22Rv1 (cell line): ENCODE data around the gene SIPA1L3.
A peak's percentile ranks its signal among the peaks of the same experiment; 100 is the strongest.

Source experiments
- H3K27ac ChIP-seq: fragments of 450-650 bp; 2 replicates; pipeline ENCODE4 v1.5.1; 2017
- ZFX ChIP-seq: fragments of 450-650 bp; IDR thresholded peaks from 2 replicates; pipeline ENCODE4 v1.6.1; 2017; ENCODE audit warnings: antibody characterized with exemption, borderline replicate concordance
- TF ChIP-seq, protein P1 (sequence below): fragments of 450-650 bp; IDR thresholded peaks from 2 replicates; pipeline ENCODE4 v1.5.1; 2017; ENCODE audit warnings: mild to moderate bottlenecking

The SIPA1L3 gene

DNA sequence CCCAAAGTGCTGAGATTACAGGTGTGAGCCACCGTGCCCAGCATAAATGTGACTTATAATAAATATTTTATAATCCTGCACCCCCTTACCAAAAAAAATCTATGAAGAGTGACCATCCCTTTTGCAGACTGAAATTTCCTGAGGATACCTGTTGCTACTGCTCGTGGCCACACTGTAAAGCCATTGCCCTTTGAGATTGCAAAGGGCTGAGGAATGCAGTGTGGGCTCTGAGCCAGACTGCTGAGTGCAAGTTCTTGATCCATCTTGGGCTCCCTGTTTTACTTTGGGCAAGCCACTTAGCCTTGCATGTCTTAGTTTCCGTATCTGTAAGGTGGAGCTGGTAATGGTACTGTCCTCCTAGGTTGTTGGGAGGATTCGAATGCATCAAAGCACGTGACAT is 23.4 kb downstream of the SIPA1L3 start:
- TF ChIP-seq, protein P1, sequence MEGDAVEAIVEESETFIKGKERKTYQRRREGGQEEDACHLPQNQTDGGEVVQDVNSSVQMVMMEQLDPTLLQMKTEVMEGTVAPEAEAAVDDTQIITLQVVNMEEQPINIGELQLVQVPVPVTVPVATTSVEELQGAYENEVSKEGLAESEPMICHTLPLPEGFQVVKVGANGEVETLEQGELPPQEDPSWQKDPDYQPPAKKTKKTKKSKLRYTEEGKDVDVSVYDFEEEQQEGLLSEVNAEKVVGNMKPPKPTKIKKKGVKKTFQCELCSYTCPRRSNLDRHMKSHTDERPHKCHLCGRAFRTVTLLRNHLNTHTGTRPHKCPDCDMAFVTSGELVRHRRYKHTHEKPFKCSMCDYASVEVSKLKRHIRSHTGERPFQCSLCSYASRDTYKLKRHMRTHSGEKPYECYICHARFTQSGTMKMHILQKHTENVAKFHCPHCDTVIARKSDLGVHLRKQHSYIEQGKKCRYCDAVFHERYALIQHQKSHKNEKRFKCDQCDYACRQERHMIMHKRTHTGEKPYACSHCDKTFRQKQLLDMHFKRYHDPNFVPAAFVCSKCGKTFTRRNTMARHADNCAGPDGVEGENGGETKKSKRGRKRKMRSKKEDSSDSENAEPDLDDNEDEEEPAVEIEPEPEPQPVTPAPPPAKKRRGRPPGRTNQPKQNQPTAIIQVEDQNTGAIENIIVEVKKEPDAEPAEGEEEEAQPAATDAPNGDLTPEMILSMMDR: no peak
- TF ChIP-seq ZFX: no peak
- no peak overlapping the region for H3K27ac ChIP-seq

GRCh38 chr19:37931881-37932655 is 25.1 kb downstream of the SIPA1L3 start:
- peak overlapping the region; percentile 93 for H3K27ac ChIP-seq

GRCh38 chr19:37932985-37933936 is 26.3 kb downstream of the SIPA1L3 start:
- peak overlapping the region; percentile 93 for H3K27ac ChIP-seq
- TF ChIP-seq, protein P1: no peak
- TF ChIP-seq ZFX: no peak

More at GRCh38 chr19:37931881-37932655, 25.1 kb downstream of the SIPA1L3 start:
- TF ChIP-seq, protein P1: peak; percentile 59
- TF ChIP-seq ZFX: no peak

- H3K27ac ChIP-seq: peak overlapping the region; percentile 93; the same call in 1 of the 2 replicates
- no peak for TF ChIP-seq ZFX
- TF ChIP-seq, protein P1: no peak
Measured at GRCh38 chr19:37933937-37934358, 26.9 kb downstream of the SIPA1L3 start.

DNA sequence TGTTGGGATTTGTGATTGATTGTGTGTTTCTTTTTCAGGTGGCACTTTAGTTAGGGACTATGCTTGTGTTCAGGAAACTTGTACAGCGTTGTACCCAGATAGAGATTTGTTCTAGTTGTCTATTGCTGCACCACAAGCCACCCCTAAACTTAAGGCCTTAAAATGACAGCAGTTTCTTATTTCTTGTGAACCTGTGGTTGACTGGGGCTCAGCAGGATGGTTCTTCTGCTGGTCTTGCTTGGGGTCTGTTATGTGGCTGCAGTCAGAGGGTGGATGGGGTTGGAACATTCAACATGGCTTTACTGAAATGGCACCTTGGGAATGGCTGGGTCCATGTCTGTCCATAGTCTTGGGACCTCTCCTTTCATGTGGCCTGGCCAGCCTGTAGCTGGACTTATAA is 28.3 kb downstream of the SIPA1L3 start:
- H3K27ac ChIP-seq: no peak overlapping the region
- TF ChIP-seq, protein P1: no peak
- no peak for TF ChIP-seq ZFX

DNA sequence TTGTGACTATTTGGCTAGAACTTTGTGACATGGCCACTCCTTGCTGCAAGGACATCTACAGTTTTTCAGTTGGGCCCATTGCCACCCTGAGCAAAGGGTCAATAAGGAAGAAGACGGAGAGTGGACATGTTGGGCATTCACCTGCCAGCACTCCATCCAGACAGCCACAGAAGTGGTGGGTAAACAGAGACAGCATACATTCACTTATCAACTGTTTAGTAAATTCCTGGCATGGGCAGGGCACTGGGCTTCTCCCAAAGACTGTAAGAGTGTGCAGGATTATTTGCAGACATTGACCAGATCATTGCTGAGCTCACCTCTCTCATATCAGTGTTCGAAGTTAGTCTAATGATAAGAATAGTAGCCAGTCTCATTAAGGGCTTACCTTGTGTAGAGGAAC is 29.2 kb downstream of the SIPA1L3 start:
- H3K27ac ChIP-seq: no peak overlapping the region
- no peak for TF ChIP-seq ZFX
- TF ChIP-seq, protein P1: no peak
